Astrocyte (in vitro differentiated cells and primary cell): ENCODE measurements around the gene CISH. TPM values are rescaled to one million over a fixed set of nuclear protein-coding genes. Genes with fewer than 3 reads are reported as not detected.

Source experiments
- DNase-seq: peaks from one replicate; pipeline ENCODE4 v3.0.0-alpha.2; 2010; ENCODE audit warnings: low read depth
- FAIRE-seq: peaks from 2 replicates; lab custom pipeline; 2011; peaks lifted over from hg19 to GRCh38; lab: Jason Lieb, UNC
- H2AFZ ChIP-seq: 2 replicates; pipeline ENCODE4 v1.6.0; 2012; ENCODE audit warnings: low read depth, low read length, inconsistent platforms
- H3K27ac ChIP-seq: 2 replicates; pipeline ENCODE4 v1.5.1; 2011; ENCODE audit warnings: low read depth, low read length, inconsistent platforms
- H3K27me3 ChIP-seq: 2 replicates; pipeline ENCODE4 v1.6.0; 2011; ENCODE audit warnings: low read length, inconsistent platforms; ENCODE audit not compliant: insufficient read depth
- H3K36me3 ChIP-seq: 2 replicates; pipeline ENCODE4 v1.5.1; 2011; ENCODE audit warnings: low read length, inconsistent platforms; ENCODE audit not compliant: insufficient read depth
- H3K4me1 ChIP-seq: 2 replicates; pipeline ENCODE4 v1.5.1; 2011; ENCODE audit warnings: low read length, inconsistent platforms; ENCODE audit not compliant: insufficient read depth
- H3K4me2 ChIP-seq: 2 replicates; pipeline ENCODE4 v1.6.0; 2012; ENCODE audit warnings: low read length, inconsistent platforms
- H3K4me3 ChIP-seq: 2 replicates; pipeline ENCODE4 v1.5.1; 2011; ENCODE audit warnings: low read depth, mild to moderate bottlenecking, low read length, inconsistent platforms; ENCODE audit not compliant: insufficient read depth
- H3K79me2 ChIP-seq: 2 replicates; pipeline ENCODE4 v1.6.0; 2012; ENCODE audit warnings: mild to moderate bottlenecking, low read length, inconsistent platforms; ENCODE audit not compliant: insufficient read depth
- H3K9ac ChIP-seq: 2 replicates; pipeline ENCODE4 v1.6.0; 2012; ENCODE audit warnings: mild to moderate bottlenecking, low read length, inconsistent platforms
- H3K9me3 ChIP-seq: 2 replicates; pipeline ENCODE4 v1.5.1; 2012; ENCODE audit warnings: low read depth, mild to moderate bottlenecking, low read length, inconsistent platforms; ENCODE audit not compliant: insufficient read depth
- H4K20me1 ChIP-seq: 2 replicates; pipeline ENCODE4 v1.6.0; 2012; ENCODE audit warnings: low read length, inconsistent platforms; ENCODE audit not compliant: insufficient read depth
- H3K27ac Mint-ChIP-seq: one replicate; pipeline ENCODE4 v1.8.0; 2021; ENCODE audit warnings: mild to moderate bottlenecking, mixed read lengths; ENCODE audit not compliant: unreplicated experiment
- H3K27me3 Mint-ChIP-seq: one replicate; pipeline ENCODE4 v1.8.0; 2021; ENCODE audit warnings: low read depth, mixed read lengths; ENCODE audit not compliant: unreplicated experiment
- H3K36me3 Mint-ChIP-seq: one replicate; pipeline ENCODE4 v1.8.0; 2021; ENCODE audit warnings: low read depth, mixed read lengths; ENCODE audit not compliant: unreplicated experiment
- H3K4me1 Mint-ChIP-seq: one replicate; pipeline ENCODE4 v1.8.0; 2021; ENCODE audit warnings: low read depth, mixed read lengths; ENCODE audit not compliant: unreplicated experiment
- H3K4me3 Mint-ChIP-seq: one replicate; pipeline ENCODE4 v1.8.0; 2021; ENCODE audit warnings: mild to moderate bottlenecking, moderate library complexity, mixed read lengths; ENCODE audit not compliant: unreplicated experiment
- H3K9me3 Mint-ChIP-seq: one replicate; pipeline ENCODE4 v1.8.0; 2021; ENCODE audit warnings: mild to moderate bottlenecking, mixed read lengths; ENCODE audit not compliant: unreplicated experiment
- EZH2 ChIP-seq: IDR thresholded peaks from 2 replicates; pipeline ENCODE4 v1.6.1; 2012; ENCODE audit warnings: mild to moderate bottlenecking, low read length, inconsistent platforms; ENCODE audit not compliant: insufficient read depth
- total RNA-seq: library from RNA; stranded (reverse); gene quantifications from 2 replicates; pipeline ENCODE4 v1.2.1, GENCODE V29; 2021
- TF ChIP-seq, protein P1 (sequence below): IDR thresholded peaks from 2 replicates; pipeline ENCODE4 v1.5.1; 2011; ENCODE audit warnings: low read depth, mild to moderate bottlenecking, inconsistent platforms, low read length, moderate library complexity; ENCODE audit not compliant: insufficient read depth

The CISH gene
- total RNA-seq, 1 donor from 2014 or later, result 1.2 TPM

GRCh38 chr3:50602595-50603191, 8.9 kb downstream of the CISH start:
- peak overlapping the region; percentile 69 for H3K9ac ChIP-seq
- H4K20me1 ChIP-seq, result no peaks in the 10 kb centered on the region
- Mint-ChIP-seq H3K27me3 (peaks cover 35% of the 10 kb centered on the region), H3K36me3 (no peaks in the 10 kb centered on the region), H3K27ac (peak overlapping the region; percentile 41), H3K4me3 (no peak overlapping the region), H3K9me3 (no peaks in the 10 kb centered on the region), H3K4me1 (peaks cover 13% of the 10 kb centered on the region)
- no peak overlapping the region for H3K4me3 ChIP-seq
- TF ChIP-seq, protein P1, sequence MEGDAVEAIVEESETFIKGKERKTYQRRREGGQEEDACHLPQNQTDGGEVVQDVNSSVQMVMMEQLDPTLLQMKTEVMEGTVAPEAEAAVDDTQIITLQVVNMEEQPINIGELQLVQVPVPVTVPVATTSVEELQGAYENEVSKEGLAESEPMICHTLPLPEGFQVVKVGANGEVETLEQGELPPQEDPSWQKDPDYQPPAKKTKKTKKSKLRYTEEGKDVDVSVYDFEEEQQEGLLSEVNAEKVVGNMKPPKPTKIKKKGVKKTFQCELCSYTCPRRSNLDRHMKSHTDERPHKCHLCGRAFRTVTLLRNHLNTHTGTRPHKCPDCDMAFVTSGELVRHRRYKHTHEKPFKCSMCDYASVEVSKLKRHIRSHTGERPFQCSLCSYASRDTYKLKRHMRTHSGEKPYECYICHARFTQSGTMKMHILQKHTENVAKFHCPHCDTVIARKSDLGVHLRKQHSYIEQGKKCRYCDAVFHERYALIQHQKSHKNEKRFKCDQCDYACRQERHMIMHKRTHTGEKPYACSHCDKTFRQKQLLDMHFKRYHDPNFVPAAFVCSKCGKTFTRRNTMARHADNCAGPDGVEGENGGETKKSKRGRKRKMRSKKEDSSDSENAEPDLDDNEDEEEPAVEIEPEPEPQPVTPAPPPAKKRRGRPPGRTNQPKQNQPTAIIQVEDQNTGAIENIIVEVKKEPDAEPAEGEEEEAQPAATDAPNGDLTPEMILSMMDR, result no peak
- no peak for TF ChIP-seq EZH2
- H3K9me3 ChIP-seq, result no peaks in the 10 kb centered on the region
- H3K4me1 ChIP-seq, result peaks cover 18% of the 10 kb centered on the region
- no peaks in the 10 kb centered on the region for H3K36me3 ChIP-seq
- no peak overlapping the region for H2AFZ ChIP-seq
- H3K27ac ChIP-seq, result peak overlapping the region; percentile 56
- no peak for FAIRE-seq
- no peaks in the 10 kb centered on the region for H3K79me2 ChIP-seq
- no peak overlapping the region for H3K4me2 ChIP-seq
- no peak for DNase-seq
- no peaks in the 10 kb centered on the region for H3K27me3 ChIP-seq

- H3K4me3 ChIP-seq, result peak overlapping the region; percentile 21
- peak overlapping the region; percentile 62 for H2AFZ ChIP-seq
- H3K4me2 ChIP-seq, result peak overlapping the region; percentile 81
Observed at GRCh38 chr3:50600841-50601591, 10.6 kb downstream of the CISH start.

More at GRCh38 chr3:50600841-50601591, 10.6 kb downstream of the CISH start:
- H3K4me1 ChIP-seq, result peaks cover 18% of the 10 kb centered on the region
- H4K20me1 ChIP-seq, result no peaks in the 10 kb centered on the region
- H3K4me1 Mint-ChIP-seq, result peaks cover 13% of the 10 kb centered on the region
- peak overlapping the region; percentile 79 for H3K27ac Mint-ChIP-seq
- peaks cover 28% of the 10 kb centered on the region for H3K27me3 Mint-ChIP-seq
- H3K27me3 ChIP-seq, result no peaks in the 10 kb centered on the region
- H3K27ac ChIP-seq, result peak overlapping the region; percentile 92
- no peak overlapping the region for H3K4me3 Mint-ChIP-seq
- H3K36me3 Mint-ChIP-seq, result no peaks in the 10 kb centered on the region
- H3K9me3 ChIP-seq, result no peaks in the 10 kb centered on the region
- H3K9me3 Mint-ChIP-seq, result no peaks in the 10 kb centered on the region
- H3K79me2 ChIP-seq, result no peaks in the 10 kb centered on the region
- H3K9ac ChIP-seq, result peak overlapping the region; percentile 80
- TF ChIP-seq EZH2, result no peak
- TF ChIP-seq, protein P1, result no peak
- H3K36me3 ChIP-seq, result no peaks in the 10 kb centered on the region
- FAIRE-seq, result no peak
- peak; percentile 94 for DNase-seq
